HG03575 (cell line): Measurements from ENCODE around the gene GATA5.
"Not testable (repeated sequence)": the region's sequence is repeated elsewhere in the genome, so short reads cannot be mapped to it uniquely, and the experiment has no call there.

Experiments used
- ATAC-seq: cut with Tn5 transposase; IDR thresholded peaks from one replicate; pipeline ENCODE4 v1.9.1; 2021; ENCODE audit not compliant: unreplicated experiment, insufficient number of reproducible peaks, low FRiP score; ENCODE audit errors: extremely low read depth

GATA5 gene

DNA sequence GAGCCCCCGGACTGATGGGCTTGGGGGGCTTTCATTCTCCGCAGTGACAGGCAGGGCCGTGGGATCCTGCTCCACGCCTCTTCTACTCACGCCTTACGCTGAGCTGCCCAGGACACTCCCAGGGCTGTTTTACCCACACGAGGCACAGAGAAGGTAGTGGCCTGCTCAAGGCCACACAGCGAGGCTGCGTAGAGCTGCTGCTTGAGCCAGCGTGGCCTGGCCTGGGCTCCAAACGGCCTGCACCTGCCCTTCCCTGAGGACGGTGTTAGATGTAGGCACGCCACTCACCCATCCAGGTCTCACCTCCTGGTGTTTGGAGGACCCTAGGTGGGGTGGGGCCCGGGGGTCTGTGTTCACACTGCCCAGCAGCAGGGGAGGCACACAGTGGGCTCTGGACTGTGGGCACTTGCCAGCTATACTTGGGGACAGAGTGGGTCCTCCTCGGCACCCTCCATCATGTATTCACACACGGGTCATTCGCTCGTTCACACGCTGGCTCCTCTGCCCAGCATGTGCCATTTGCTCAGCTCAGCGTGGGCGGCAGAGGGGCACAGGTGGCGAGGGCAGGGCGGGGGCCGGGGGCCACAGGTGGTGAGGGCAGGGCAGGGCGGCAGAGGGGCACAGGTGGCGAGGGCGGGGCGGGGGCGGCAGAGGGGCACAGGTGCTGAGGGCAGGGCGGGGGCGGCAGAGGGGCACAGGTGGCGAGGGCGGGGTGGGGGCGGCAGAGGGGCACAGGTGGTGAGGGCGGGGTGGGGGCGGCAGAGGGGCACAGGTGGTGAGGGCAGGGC, 30.0 kb downstream of the GATA5 start:
- ATAC-seq, result no peak

DNA sequence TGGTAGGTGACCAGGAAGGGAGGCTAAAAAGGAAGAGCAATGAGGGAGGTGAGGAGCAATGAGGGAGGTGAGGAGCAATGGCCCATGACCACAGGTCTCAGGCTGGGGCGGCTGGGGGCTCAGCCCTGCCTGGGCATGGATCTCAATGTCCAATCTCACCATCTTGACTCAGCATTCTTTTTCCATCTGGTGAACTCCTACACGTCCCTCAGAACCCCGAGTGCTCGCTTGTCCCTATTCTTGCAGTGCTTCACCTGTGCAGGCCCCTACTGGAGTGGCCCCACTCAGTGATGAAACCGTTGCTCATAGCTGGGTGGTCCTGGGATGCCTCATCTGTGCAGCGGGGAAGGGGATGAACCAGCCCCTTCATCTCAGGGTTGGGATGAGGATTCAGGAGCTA, 31.5 kb downstream of the GATA5 start:
- no peak for ATAC-seq

- no peak for ATAC-seq
Observed at GRCh38 chr20:62441987-62442539, 33.7 kb downstream of the GATA5 start.

GRCh38 chr20:62439218-62439617, 36.6 kb downstream of the GATA5 start:
- ATAC-seq, result no peak

GRCh38 chr20:62437927-62438326, 37.9 kb downstream of the GATA5 start:
- ATAC-seq, result no peak

- no peak for ATAC-seq
Observed at GRCh38 chr20:62437496-62437895, 38.3 kb downstream of the GATA5 start.

DNA sequence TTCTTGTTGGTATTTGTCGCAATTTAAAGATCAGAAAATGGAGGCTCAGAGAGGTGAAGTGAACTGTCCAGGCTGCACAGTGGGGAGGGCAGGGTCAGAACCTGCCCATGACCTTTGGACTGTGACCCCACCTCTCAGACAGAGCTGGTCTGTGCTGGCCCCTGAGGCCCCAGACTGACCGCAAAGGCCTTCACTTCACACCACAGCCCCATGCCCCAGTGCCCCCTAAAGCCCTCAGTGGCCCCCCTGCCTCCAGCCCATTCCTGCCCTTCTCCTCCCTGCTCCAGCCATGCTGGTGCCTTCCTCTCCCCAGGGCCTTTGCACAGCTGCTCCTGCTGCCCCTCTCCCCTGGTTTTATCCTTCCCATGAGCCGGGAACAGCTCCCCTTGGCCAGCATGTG, 39.1 kb downstream of the GATA5 start:
- no peak for ATAC-seq

- no peak for ATAC-seq
Observed at GRCh38 chr20:62433658-62434497, 41.9 kb downstream of the GATA5 start.

- ATAC-seq, result no peak
Observed at GRCh38 chr20:62430866-62431447, 44.8 kb downstream of the GATA5 start.

GRCh38 chr20:62430311-62430853, 45.4 kb downstream of the GATA5 start:
- no peak for ATAC-seq

GRCh38 chr20:62429455-62430310, 46.1 kb downstream of the GATA5 start:
- no peak for ATAC-seq

DNA sequence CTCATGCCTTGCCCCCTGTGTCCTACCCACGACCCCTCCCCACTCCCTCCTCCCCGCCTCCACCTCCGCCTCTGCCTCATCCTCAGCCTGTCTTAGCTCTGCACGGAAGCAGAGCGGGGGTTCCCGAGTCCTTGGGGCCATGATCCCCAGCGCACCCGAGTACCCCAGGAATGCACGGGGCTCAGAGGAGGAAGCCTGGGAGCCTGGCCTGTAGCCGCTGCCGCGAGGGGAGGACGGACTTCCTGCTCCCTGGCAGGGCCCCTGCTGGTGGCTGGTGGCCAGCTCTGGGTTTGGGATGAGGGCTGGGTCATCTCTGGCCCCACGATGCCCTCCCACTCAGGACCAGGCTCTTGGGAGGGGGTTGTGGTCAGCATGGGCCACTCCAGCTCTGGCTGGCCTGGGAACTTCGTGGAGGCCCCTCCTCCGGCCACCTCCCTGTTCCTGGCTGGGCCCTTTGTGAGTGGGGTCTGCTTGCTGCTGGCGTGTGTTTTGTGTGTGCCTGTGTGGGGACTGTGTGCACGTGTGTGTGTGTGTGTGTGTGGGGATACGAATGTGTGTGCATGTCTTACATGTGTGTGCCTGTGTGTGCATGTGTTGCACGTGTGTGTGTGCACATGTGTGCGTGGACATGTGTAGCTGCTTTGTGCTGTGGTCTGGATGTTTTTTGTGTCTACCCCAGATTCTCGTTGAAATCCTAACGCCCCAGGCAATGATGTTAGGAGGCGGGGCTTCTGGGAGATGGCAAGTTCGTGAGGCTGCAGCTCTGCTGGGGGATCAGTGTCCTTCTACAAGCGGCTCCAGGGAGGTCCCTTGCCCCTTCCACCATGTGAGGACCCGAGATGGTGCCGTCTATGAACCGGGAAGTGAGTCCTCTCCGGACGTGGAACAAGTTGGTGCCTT, 47.1 kb downstream of the GATA5 start:
- no peak for ATAC-seq

DNA sequence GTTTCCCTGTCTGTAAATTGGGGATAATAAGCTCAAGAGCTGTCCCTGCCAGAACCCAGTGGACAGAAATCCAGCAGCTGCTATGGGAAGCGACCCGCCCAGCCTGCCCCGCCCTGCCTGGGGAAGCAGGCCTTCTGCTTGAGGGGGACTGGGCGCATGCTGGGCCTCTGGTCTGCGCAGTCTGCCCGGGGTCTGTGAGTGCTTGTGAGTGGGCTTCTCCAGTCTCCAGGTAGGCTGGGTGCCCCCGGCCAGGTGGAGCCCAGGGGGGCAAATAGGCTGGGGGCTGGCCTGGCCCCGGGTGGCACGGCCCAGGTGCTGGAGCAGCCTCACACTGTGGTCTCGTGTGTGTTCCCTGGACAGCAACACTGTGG, 47.8 kb downstream of the GATA5 start:
- no peak for ATAC-seq

- no peak for ATAC-seq
Observed at GRCh38 chr20:62427172-62428001, 48.4 kb downstream of the GATA5 start, which contains the start of gene RBBP8NL. TSS of gene RBBP8NL (minus strand) at chr20:62427539. CDS start at chr20:62419647, 7,892 bp downstream.

- ATAC-seq, result no peak
Observed at GRCh38 chr20:62426699-62427131, 49.1 kb downstream of the GATA5 start.

- ATAC-seq, result not testable (repeated sequence)
Observed at GRCh38 chr20:62426059-62426348, 49.8 kb downstream of the GATA5 start.
